Fibroblast of pulmonary artery (primary cell): ENCODE data around the gene SELL.

Source experiments
- DNase-seq: peaks from one replicate; pipeline ENCODE4 v3.0.0-alpha.2; 2010; ENCODE audit warnings: low read depth
- H3K4me3 ChIP-seq: replicated peaks from 2 replicates; pipeline ENCODE4 v1.5.1; 2011; ENCODE audit warnings: low read depth, mild to moderate bottlenecking, control low read depth, low read length, moderate library complexity
- TF ChIP-seq, protein P1 (sequence below): IDR thresholded peaks from 2 replicates; pipeline ENCODE4 v1.5.1; 2011; ENCODE audit warnings: mild to moderate bottlenecking, control low read depth, low read length, inconsistent platforms; ENCODE audit errors: missing control alignments

Gene SELL

DNA sequence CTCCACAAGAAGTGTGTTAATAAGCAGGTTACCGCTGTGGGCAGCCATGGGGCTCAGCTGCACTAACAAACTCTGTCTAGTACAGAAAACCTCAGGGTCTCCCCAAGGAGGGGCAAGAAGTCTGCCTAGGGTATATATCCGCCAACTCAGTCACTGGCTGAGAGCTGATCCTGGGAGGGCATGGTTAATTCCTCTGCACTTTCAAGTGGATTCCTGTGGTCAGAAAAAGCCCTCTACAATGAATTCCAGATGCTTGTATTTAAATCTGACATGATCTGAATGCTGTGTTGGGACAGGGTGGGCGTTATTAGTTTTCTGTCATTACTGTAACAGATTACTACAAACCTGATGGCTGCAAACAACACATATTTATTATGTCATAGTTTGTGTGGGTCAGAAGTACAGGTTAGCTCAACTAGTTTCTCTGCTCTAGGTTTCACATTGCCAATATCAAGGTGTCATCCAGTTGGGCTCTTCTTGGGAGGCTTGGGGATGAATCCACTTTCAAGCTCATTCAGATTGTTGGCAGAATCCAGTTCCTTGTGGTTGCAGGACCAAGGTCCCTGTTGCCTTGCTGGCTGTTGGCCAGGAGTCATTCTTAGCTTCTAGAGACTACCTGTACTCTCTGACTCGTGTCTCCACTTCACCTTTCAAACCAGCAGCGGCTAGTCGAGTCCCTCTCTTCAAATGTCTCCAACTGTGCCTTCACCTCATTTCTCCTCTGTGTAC is 30.4 kb upstream of the SELL start:
- TF ChIP-seq, protein P1, sequence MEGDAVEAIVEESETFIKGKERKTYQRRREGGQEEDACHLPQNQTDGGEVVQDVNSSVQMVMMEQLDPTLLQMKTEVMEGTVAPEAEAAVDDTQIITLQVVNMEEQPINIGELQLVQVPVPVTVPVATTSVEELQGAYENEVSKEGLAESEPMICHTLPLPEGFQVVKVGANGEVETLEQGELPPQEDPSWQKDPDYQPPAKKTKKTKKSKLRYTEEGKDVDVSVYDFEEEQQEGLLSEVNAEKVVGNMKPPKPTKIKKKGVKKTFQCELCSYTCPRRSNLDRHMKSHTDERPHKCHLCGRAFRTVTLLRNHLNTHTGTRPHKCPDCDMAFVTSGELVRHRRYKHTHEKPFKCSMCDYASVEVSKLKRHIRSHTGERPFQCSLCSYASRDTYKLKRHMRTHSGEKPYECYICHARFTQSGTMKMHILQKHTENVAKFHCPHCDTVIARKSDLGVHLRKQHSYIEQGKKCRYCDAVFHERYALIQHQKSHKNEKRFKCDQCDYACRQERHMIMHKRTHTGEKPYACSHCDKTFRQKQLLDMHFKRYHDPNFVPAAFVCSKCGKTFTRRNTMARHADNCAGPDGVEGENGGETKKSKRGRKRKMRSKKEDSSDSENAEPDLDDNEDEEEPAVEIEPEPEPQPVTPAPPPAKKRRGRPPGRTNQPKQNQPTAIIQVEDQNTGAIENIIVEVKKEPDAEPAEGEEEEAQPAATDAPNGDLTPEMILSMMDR = no peak
- no peak overlapping the region for H3K4me3 ChIP-seq
- peak; percentile 67 for DNase-seq

DNA sequence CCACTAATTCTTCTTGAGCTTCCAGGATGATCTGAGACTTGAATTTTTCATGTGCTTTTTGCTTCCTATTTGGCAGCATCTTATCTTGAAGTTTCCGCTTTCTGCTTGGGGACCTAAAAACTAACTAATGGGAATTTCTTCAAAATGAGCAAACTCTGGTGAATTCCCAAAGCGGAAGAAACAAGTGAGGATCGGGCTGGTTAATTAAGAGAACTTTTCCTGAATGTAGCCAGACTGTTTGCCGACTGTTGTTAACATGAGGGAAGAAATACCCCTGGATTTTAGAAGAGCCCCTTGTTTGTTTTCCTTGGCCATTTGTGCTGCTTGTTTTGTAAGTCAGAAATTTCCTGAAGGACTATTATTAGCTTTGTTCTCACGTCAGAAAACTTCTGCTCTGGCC is 28.6 kb upstream of the SELL start:
- DNase-seq = peak; percentile 79
- H3K4me3 ChIP-seq = peak overlapping the region; percentile 17
- TF ChIP-seq, protein P1 = no peak

DNA sequence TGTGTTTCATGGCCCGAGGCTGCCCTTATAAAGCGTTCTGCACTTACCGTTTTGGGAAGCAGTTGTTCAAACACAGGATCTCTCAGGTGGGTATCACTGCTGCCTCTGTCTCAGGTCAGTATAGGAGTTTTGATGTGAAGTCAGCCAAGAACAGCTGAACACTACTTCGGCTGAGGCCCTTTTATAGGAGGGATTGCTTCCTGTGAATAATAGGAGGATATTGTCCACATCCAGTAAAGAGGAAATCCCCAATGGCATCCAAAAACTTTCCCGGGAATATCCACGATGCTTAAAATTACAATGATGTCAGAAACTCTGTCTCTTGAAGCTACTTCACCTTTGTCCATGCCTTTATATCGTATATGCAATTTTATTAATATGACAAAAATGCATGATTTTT is 22.5 kb upstream of the SELL start, which contains the start of gene SELE:
TSS of gene SELE (minus strand) at position 156 of the 400 bp plus-strand sequence. CDS start 467 bp downstream, outside the sequence.
- no peak within 1 kb of the TSS for H3K4me3 ChIP-seq
- DNase-seq = no peak
- TF ChIP-seq, protein P1 = no peak

DNA sequence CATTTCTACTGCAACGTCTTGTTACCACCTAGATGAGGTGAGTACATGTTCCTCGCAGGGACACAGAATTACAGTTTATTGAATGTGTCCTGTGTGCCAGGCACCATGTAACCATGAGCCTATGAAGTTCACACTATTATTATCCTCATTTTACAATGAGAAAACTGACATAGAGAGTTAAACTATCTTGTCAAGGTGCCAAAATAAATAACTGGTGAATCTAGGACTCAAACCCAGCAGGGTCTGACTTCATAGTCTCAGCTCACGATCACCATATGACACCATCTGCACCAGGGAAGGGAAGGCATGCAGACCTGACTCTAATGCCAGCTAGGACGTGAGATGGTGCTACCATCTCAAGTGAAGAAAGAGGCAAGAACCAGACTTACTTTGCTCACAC is 20.0 kb upstream of the SELL start:
- DNase-seq = no peak
- TF ChIP-seq, protein P1 = no peak

DNA sequence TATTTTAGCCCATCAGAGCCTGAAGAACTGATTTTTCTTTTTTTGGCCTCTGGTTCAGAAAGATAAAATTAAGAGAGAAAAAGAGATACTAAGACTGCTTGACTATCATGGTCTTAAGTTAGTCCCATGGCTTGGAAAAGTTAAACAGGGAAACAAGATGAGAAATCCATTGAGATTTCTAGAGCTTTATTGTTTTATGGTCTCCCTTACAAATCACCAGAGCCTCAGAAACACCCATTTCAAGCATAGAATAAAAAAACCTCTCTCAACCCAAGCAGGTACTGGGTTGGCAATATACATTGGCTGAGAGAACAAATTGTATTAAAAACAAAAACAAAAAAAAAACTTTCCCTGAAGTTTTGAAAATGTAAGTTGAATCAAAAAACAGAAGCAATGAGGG is 18.6 kb upstream of the SELL start:
- H3K4me3 ChIP-seq = no peak overlapping the region
- TF ChIP-seq, protein P1 = no peak
- DNase-seq = no peak

More for the DNA sequence above, 20.0 kb upstream of the SELL start:
- H3K4me3 ChIP-seq = no peak overlapping the region

DNA sequence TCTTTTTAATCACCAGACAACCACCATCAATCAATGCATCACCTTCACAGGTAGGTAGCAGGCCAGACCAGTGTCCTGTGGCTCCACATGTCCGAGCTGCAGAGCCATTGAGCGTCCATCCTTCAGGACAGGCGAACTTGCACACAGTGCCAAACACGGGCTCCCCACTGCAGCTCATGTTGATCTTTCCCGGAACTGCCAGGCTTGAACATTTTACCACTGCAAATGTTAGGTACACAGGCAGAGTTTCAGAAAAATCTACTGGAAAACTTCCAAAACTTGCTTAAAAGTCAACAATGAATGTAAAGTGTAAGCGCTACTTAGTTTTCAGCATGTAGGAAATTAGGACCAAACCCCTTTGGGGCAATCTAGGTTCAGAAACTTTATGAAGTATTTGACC is 15.9 kb upstream of the SELL start:
- TF ChIP-seq, protein P1 = no peak
- DNase-seq = no peak
- no peak overlapping the region for H3K4me3 ChIP-seq

DNA sequence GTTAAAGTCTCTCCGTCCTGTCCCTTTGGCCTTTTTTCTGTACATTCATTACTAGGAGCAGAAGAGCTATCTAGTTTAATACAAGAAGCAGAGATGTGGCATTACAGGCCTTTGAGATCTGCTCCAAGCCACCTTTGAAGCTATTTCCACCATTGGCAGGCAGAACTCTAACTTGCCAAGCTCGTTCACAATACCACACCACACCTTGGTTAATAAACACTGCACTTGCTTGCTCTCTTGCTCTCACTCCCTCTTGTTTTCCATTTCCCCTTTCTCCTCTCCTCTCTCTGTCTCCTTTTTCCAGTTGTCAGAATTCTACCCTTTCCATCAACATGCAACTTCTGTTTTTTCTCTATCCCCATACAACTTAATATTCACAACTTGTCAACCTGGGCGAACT is 15.4 kb upstream of the SELL start:
- no peak overlapping the region for H3K4me3 ChIP-seq
- TF ChIP-seq, protein P1 = no peak
- no peak for DNase-seq
